Left kidney (tissue), 2 donors: Measurements from ENCODE around the gene SPOCK2. TPM values are rescaled to one million over a fixed set of nuclear protein-coding genes. Genes with fewer than 3 reads are reported as not detected.
"Not testable (repeated sequence)": the region's sequence is repeated elsewhere in the genome, so short reads cannot be mapped to it uniquely, and the experiment has no call there.

ENCODE experiments used
- DNase-seq: peaks from one replicate; pipeline ENCODE4 v3.0.0-alpha.2; 2013
- polyA plus RNA-seq: library from polyadenylated mRNA; unstranded; fragments of 120-200 nt; gene quantifications from one replicate; pipeline ENCODE4 v1.2.1, GENCODE V29; 2013; ENCODE audit not compliant: insufficient read length

Gene SPOCK2
- polyA plus RNA-seq, 1 donor: 129 TPM

DNA sequence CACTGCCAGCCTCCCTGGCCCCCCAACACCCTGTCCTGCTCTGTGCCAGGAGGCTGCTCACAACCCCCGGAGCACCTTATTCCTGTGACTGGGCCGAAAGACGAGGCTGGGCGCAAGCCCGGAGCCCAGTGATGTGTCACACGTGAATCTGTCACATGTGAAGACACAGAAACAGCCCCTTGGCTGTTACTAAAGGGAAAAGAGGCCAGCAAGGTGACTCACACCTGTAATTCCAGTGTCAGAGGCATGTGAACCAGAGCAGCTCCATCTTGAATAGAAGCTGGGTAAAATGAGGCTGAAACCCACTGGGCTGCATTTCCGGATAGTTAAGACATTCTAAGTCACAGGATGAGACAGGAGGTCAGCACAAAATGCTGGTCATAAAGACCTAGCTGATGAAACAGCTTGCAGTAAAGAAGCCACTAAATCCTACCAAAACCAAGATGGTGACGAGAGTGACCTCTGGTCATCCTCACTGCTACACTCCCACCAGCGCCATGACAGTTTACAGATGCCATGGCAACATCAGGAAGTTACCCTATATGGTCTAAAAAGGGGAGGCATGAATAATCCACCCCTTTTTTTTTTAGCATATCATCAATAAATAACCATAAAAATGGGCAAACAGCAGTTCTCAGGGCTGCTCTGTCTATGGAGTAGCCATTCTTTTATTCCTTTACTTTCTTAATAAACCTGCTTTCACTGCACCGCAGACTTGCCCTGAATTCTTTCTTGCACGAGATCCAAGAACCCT, 55.8 kb downstream of the SPOCK2 start:
- DNase-seq: not testable (repeated sequence)

DNA sequence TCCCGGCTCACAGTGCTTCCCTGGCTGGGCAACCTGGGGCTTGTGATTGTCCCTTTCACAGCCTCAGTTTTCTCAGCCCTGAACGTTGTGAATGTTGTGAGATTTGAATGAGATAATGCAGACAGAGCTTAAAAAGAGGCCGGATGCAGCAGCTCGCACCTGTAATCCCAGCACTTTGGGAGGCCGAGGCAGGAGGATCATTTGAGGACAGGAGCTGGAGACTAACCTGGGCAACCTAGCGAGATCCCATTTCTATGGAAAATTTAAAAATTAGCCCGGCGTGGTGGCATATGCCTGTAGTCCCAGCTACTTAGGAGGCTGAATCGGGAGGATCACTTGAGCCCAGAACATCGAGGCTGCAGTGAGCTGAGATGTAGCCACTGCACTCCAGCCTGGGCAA, 56.6 kb downstream of the SPOCK2 start:
- no peak for DNase-seq

DNA sequence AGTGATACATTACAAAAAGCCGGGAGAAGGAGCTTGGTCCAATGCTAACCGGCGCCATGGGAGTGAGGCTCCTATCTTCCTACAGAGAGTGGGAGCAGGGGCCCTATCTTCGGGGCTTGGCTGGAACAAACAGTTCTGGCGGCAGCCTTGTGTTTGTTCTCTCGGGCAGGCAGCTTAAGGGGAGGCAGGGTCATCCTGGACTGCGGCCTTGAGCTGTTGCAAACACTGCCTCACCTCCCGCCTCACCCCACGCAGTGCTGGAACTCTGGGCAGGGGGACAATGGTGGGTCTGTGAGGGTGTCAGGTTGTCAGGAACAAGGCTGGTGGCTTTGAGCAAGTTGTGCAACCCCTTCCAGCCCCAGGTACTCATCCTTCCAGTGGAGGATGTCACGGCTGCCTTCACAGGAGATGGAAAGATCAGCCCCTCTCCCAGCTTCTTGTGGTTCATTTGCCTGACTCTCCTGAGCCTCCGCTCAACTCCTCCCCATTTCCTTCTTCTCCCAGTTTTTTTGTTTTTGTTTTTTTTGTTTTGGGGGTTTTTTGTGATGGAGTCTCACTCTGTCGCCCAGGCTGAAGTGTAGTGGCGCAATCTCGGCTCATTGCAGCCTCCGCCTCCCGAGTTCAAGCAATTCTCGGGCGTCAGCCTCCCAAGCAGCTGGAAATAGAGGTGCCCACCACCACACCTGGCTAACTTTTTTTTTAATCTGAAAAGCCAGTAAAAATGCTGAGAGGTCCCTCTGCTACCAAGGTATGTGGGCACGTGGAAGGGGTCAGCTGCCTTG, 57.4 kb downstream of the SPOCK2 start:
- DNase-seq: no peak

DNA sequence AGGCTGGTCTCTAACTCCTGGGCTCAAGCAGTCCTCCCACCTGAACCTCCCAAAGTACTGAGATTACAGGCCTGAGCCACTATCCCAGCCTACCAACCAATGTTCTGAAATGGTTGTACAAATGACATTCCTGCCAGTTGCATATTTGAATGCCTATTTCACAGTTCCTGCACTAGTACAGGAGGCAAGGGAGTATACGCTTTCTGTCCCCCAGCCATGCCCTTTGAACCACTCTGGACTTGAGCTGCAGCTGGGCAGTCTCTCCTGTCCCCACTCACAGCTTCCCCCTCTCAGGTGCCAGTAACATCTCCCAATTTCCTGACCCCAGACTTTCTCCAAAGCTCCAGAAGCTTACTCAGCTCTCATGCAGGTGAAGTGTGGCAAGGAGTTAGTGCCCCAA, 58.9 kb downstream of the SPOCK2 start:
- DNase-seq: no peak

DNA sequence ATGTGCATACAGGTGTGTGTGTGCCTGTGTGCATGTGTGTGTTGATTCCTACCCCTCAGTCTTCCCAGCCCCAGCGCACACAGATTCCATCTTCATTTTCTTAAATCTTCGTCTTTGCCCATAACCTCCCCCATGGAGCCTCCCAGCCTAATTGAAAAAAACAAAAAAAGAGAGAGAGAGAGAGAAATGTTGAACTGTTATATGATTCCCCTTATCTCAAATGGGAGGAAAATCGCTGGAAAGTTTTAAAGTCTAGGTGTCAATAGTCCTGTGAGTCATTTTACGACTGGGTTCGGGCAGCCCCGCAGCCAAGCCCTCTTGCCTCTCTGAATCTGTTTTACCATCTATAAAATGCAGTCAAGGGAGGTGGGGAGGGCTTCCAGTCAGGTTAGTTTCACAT, 60.9 kb downstream of the SPOCK2 start:
- DNase-seq: no peak

DNA sequence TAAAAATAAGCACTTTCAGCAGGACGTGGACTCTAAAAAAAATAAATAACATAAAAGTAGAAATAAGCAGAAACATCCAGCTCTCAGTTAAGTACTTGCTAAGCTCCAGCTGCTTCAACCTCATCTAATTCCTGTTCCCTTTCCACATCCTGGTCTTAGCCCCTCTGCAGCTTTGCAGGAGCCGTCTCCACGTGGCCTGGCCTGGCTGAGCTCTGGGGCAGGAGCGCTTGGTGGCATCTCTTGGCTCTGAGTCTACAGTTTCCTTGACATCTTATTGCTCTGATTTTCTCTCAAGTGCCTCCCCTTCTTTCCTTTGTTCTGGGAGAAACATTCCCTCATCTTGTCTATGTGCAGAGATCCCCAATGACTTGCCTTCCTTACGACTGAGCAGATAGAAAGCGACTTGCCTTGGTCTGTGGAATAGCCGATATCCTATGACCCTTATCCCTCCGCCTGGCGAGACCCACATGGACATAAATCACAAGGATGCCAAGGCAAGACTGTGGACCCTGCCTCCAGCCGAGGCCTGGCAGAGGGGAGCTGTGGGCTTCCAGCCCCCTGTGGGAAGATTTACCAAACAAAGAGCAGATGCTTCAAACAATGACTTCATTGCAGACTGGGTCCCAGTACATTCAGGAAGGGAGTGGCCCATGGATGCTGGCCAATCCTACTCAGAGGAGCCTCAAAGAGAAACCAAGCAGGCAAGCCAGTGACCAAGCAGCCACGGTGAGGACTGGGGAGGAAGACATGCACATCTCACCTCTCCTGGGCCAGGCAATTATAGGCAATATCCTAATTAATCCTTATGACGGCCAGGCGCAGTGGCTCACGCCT, 61.9 kb downstream of the SPOCK2 start:
- no peak for DNase-seq

DNA sequence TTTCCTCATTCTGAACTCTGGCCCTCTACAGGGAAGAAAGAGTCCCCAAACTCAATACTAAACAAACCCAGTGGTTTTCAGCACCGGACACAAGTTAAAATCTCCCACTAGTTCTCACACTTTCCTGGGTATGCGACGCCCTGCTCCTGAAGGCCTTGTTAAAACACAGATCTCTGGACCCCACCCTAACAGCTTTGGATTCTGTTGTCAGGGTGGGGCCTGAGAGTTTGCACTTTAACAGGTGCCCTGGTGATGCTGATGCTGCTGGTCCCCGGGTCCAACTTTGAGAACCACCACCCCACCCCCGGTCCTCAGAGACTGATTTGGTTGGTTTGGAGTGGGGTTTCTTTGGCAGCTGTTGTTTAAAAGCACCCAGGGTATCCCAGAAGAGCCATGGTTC, 62.5 kb downstream of the SPOCK2 start:
- DNase-seq: no peak

DNA sequence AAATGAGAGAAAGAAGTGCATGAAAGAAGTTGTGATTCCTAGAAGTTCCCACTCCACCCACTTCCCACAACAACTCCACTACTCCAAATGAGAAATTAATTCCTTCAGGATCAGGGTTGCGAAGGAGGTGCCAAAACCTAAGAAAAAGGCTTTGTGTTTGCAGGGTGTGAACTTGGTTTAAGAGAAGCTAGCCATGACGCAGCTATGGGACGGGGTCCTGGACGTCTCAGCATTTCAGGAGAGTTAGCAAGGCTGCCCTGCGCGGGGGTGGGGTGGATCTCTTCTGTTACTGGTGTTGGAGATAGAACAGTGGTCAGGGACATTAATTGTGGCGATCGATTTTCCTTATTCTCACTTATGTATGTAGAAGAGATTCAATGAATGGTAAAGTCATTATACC, 63.0 kb downstream of the SPOCK2 start:
- DNase-seq: no peak

DNA sequence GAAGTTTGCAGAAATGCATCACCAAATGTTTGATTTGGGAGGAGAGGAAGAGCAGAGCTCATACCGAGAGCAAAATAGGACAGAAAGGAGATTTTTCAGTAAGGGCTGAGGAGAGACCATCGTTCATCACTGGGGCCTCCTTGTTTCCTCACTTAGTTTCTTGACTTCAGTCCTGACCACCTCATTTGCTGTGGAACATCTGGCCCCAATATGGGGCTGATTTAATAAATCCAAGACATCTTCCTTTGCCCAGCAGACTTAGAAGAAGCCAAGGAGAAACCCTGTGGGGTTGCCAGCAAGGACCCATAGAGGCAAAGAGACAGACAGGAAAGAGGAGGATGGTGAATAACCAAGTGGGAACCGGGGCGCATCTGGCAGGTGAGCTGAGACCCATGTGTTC, 63.8 kb downstream of the SPOCK2 start:
- DNase-seq: no peak

DNA sequence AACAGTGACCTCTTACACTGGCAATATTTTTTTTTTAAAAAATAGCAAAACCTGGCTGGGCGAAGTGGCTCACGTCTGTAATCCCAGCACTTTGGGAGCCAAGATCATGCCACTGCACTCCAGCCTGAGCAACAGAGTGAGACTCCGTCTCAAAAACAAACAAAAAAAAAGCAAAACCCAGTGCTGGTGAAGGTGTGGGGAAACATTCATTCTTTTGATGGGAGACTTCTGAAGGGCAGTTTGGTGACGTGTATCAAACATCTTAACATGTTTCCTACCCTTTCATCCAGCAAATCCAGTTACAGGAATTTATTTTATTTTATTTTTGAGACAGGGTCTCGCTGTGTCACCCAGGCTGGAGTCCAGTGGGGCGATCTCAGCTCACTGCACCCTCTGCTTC, 66.1 kb downstream of the SPOCK2 start:
- no peak for DNase-seq

DNA sequence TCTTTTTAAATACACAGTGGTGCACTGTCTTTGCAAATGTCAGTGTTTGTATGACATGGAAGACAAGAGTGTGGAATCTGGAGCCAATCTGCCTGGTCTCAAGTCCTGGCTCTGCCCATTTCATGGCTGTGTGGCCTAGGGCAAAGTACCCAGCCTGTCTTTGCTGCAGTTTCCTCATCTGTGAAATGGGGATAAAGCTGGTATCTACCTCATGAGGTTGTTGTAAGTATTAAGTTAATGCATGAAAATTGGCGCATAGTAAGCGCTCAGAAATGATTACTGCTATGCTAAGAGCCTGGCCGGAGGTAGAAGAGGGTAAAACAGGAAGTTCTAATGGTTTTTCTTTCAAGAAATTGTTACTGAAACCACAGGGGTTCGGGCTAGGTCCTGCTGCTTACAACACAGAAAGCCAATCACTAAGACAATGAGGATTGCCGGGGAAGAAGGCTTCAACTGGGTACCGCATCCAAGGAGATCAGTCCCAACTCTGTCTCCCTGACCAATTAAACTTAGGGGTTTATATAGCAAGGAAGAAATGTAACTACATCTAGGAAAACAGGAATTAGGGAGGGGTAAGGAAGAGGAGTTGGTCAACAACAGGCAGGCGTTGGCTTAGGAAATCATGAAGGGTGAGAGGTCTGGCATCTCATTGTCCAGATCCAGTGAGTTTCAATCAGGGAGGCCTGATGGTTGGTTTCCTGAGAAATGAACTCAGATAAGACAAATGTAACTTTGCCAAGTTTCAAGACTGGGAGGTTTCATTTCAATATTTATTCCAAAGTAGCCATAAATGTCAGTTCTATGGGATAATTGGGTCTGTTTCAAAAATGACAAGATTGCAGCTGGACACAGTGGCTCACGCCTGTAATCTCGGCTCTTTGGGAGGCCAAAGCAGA, 67.2 kb downstream of the SPOCK2 start:
- no peak for DNase-seq

DNA sequence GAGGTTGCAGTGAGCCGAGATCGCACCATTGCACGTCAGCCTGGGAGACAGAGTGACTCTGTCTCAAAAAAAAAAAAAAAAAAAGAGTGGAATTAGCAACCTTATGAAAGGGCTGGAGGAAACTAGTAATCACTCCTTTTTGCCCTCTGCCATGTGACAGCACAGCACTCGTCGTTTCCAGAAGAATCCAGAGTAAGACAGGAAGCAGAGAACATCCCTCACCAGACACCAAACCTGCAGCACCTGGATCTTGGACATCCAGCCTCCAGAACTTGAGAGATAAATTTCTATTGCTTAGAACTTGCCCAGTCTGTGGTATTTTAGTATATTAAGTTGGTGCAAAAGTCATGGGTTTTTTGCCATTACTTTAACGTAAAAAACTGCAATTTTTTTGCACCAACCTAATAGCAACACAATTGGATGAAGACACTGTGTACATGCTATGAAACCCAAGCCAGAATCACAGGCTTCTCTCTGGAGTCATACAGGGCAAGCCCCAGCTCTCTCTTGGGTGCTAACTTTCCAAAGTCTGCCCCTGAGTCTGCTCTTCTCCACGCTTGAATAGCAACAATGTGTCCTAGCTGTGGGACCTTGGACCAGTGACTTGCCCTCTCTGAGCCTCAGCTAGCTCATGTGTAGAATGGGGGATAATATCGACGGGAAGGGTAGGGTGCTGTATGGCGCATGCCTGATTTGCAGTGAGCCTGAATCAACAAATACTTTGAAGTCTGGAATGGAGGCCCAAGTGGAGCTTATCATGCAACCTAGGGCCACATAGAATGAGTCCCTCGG, 69.1 kb downstream of the SPOCK2 start:
- no peak for DNase-seq

DNA sequence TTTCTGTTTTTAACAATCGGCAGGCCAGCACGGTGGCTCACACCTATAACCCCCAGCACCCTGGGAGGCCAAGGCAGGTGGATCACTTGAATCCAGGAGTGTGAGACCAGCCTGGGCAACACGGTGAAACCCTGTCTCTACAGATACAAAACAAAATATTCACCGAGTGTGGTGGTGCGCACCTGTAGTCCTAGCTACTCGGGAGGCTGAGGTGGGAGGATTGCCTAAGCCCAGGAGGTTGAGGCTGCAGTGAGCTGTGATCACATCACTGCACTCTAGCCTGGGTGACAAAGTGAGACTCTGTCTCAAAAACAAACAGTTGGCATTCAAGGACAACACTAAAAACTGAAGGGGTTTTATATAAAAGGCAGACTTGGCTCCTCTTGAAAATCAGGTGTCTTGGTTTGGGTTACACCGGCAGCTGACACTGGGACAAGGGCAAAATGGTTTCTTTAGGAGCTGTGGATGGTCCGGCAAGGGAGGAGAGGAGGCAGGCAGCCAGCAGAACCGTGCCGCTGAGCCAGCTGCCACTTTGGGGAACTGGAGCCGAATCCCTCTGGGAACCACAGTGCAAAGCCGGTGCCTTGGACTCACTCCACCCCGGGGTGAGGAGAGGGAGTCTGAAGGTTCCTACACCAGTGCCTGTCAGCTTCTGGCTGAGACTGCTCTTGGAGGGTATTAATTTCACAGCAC, 71.6 kb downstream of the SPOCK2 start:
- DNase-seq: no peak

DNA sequence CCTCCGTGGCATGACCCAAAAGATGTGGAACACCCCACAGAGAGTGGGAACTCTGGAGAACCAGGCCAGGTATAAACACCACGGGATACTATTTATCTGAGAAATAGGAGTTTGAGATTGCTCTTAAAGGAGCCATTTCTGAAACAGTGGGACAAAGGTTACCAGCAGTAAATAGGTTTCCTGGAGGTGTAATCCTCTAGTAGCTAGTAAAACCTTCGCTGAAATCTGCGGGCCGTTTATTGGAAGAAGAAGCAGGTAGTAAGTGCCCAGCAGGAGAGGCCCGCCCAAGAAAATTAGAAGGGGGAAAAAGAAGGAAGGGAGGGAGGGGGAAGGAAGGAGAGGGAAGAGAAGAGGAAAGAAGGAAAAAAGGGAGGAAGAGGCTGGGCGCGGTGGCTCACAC, 72.5 kb downstream of the SPOCK2 start:
- DNase-seq: no peak

DNA sequence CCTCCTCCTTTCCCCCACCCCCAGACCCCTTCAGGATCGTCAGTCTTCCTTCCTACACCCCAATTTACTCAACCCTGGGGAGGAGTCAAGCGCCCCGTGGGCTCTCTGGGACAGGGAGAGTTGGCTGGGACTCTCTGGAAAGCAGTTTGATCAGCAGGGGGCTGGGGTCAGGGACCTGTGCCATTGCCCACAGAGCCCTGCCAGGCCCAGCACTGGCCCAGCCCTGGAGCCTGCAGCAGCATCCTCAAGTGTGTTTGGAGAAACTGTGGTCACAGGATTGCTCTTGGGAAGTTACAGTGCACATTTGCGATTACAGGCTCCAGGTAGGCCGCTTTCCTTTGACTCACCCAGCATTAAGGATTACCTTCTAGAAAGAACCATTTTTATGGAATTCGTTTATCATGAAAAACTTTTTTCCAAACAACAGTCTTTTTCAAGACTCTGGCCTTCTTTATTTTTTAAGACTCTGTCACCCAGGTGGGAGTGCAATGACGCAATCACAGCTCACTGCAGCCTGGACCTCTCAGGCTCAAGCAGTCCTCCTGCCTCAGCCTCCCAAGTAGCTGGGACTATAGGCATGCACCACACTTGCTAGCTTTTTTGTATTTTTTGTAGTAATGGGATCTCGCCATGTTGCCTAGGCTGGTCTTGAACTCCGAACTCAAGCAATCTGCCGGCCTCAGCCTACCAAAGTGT, 73.4 kb downstream of the SPOCK2 start:
- DNase-seq: no peak

DNA sequence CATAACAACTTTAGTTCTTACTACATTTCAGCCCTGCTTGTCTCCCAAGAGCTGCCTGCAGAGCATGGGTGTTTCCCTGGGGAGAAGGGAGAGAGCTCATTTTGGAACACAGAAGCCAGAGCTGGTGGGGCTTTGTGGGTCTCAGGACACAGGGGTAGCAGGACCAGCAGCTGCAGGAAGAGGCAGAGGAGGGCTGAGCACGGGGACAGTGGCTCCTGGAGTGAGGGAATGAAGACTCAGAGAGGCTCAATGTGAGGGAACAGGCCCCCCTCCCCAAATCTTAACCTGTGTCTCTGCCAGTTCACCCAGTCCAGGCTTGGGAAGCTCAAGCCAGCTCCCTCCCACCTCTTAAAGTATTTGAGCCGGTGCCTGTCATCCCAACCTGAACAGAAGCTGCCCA, 74.2 kb downstream of the SPOCK2 start:
- DNase-seq: no peak

DNA sequence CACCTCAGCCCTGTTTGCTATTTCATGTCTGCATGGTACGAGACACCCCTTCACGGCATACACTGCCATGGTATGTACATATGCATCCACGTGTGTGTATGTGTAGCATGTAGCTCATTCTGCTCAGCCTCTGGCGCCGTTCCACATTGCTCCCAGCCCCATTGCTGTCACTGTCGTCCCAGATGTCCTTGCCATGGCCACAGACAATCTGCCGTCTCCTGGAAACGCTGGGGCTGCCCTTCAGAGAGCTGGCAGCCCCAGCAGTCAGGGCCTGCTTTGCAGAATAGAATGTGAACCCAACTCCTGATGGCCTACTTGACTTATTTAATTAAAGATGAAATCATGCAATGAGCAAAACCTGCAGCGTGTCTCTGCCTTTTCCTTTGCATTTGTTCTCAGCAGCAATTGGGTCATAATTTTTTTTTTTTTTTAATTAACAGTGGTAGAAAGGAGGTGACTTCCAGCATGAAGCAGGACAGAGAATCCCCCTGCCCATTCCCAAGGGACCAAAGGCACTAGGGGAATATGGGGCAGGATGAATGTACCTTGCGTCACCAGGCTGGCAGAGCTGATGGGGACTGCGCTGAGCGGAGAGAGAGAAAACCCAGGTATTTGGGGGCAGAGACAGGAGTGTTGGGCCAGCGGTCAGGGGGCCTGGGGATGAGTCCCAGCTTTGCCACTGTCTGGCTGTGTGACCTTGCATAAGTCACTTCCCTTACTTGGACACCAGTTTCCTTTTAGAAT, 75.0 kb downstream of the SPOCK2 start:
- DNase-seq: no peak

DNA sequence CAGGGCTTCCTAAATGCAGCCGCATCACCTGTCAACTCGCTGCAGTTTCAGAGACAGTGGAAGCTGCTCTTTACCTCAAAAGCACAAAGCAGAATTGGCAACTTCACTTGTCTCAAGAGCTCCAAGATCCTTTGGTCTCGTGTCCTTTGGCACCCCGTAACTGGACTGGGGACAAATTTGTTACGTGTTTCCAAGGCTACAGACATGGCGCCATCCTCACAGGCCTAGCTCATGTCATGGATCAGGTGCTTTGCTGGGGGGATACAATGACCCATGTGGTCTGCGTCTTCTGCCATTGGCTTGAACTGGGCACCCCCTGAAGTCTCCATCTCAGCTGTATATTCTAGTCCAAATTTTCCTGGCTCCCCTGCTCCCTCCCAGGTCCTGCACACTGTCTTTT, 75.6 kb downstream of the SPOCK2 start:
- DNase-seq: no peak

DNA sequence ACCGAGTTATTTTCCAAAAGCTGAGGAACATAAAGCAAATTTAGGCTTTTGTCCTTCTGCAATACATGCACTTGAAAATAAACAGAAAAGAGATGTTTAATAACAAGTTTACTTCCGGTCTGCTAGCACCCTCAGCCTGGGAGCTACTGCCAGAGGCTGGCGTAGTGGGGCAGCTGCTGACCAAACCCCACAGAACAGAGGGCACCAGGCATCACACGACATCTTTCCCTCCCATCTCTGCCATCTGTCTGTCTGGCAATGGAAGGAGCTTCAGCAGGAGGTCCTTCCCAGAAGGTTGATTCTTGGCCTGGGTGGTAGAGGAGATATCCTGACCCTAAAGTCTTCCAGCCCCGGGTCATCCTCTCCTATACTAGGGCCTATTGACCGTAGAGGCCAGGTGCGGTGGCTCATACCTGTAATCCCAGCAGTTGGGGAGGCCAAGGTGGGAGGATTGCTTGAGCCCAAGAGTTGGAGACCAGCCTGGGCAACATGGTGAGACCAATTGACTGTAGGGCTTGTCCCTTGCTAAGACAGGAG, 76.3 kb downstream of the SPOCK2 start:
- DNase-seq: no peak
